OCI-LY1 (cell line): ENCODE results near the gene ERG.

ENCODE experiments used
- H2AFZ ChIP-seq: fragments of 200-600 bp; sonication (generic), shearing (Covaris generic); 2 replicates; pipeline ENCODE4 v1.6.0; 2014; ENCODE audit warnings: antibody characterized with exemption, mild to moderate bottlenecking, low read length
- H3F3A ChIP-seq: fragments of 200-600 bp; sonication (generic), shearing (Covaris generic); 2 replicates; pipeline ENCODE4 v1.6.0; 2014; ENCODE audit warnings: mild to moderate bottlenecking, antibody characterized with exemption, low read length, moderate library complexity; ENCODE audit not compliant: insufficient read depth
- H3K27ac ChIP-seq: fragments of 200-600 bp; sonication (generic); 2 replicates; pipeline ENCODE4 v1.5.1; 2014; ENCODE audit warnings: low read length, mixed run types, mild to moderate bottlenecking, low read depth; ENCODE audit not compliant: poor library complexity, severe bottlenecking
- H3K27me3 ChIP-seq: fragments of 200-600 bp; sonication (generic); 2 replicates; pipeline ENCODE4 v1.6.0; 2014; ENCODE audit warnings: antibody characterized with exemption, mild to moderate bottlenecking, low read length, moderate library complexity; ENCODE audit not compliant: insufficient read depth
- H3K36me3 ChIP-seq: fragments of 200-600 bp; sonication (generic); 2 replicates; pipeline ENCODE4 v1.6.1; 2014; ENCODE audit warnings: mild to moderate bottlenecking, antibody characterized with exemption, low read length, moderate library complexity, mixed read lengths; ENCODE audit not compliant: insufficient read depth
- H3K4me1 ChIP-seq: fragments of 200-600 bp; sonication (generic); 2 replicates; pipeline ENCODE4 v1.5.1; 2014; ENCODE audit warnings: mild to moderate bottlenecking, low read length, moderate library complexity; ENCODE audit not compliant: insufficient read depth, severe bottlenecking
- H3K4me2 ChIP-seq: fragments of 200-600 bp; sonication (generic), shearing (Covaris generic); 2 replicates; pipeline ENCODE4 v1.6.1; 2014; ENCODE audit warnings: low read length
- H3K4me3 ChIP-seq: fragments of 200-600 bp; sonication (generic); 2 replicates; pipeline ENCODE4 v1.5.1; 2014; ENCODE audit warnings: low read length, low read depth, mild to moderate bottlenecking, mixed read lengths; ENCODE audit not compliant: poor library complexity, severe bottlenecking
- H3K79me2 ChIP-seq: fragments of 200-600 bp; shearing (Covaris generic); 2 replicates; pipeline ENCODE4 v1.6.1; 2016; ENCODE audit warnings: mixed run types, low read length, mixed read lengths; ENCODE audit not compliant: insufficient read depth
- H3K9ac ChIP-seq: fragments of 200-600 bp; sonication (generic), shearing (Covaris generic); 2 replicates; pipeline ENCODE4 v1.6.1; 2014; ENCODE audit warnings: mild to moderate bottlenecking, low read length, mixed read lengths
- H3K9me2 ChIP-seq: fragments of 200-600 bp; sonication (generic), shearing (Covaris generic); 2 replicates; pipeline ENCODE4 v1.6.1; 2014; ENCODE audit warnings: low read depth, mild to moderate bottlenecking, low read length, mixed read lengths
- H3K9me3 ChIP-seq: fragments of 200-600 bp; shearing (Covaris generic); 2 replicates; pipeline ENCODE4 v1.6.1; 2014; ENCODE audit warnings: low read length, mixed read lengths
- H4K20me1 ChIP-seq: fragments of 200-600 bp; sonication (generic), shearing (Covaris generic); 2 replicates; pipeline ENCODE4 v1.6.0; 2016; ENCODE audit warnings: mild to moderate bottlenecking, low read length; ENCODE audit not compliant: insufficient read depth
- CTCF ChIP-seq: fragments of 200-600 bp; sonication (generic), shearing (Covaris generic); IDR thresholded peaks from 2 replicates; pipeline ENCODE4 v1.5.1; 2017; ENCODE audit warnings: mild to moderate bottlenecking, antibody characterized with exemption, low read length, moderate library complexity, mixed read lengths
- EZH2 ChIP-seq: fragments of 200-600 bp; sonication (generic), shearing (Covaris generic); IDR thresholded peaks from 2 replicates; pipeline ENCODE4 v1.8.0; 2017; ENCODE audit warnings: borderline replicate concordance, mixed run types, mild to moderate bottlenecking, antibody characterized with exemption, low read length, moderate library complexity, mixed read lengths

ERG gene

GRCh38 chr21:38388647-38389353 lies 109.5 kb downstream of the ERG start:
- H3K36me3 ChIP-seq, result no peaks in the 10 kb centered on the region

GRCh38 chr21:38388203-38388602 lies 110.1 kb downstream of the ERG start:
- H3F3A ChIP-seq, result no peaks in the 10 kb centered on the region
- H3K27ac ChIP-seq, result no peak overlapping the region
- no peak overlapping the region for H2AFZ ChIP-seq
- no peak overlapping the region for H3K4me2 ChIP-seq
- TF ChIP-seq CTCF, result no peak
- TF ChIP-seq EZH2, result no peak
- no peaks in the 10 kb centered on the region for H3K9me3 ChIP-seq
- no peak overlapping the region for H3K9ac ChIP-seq
- H3K36me3 ChIP-seq, result no peaks in the 10 kb centered on the region
- H3K79me2 ChIP-seq, result no peaks in the 10 kb centered on the region
- no peaks in the 10 kb centered on the region for H4K20me1 ChIP-seq
- no peak overlapping the region for H3K4me3 ChIP-seq
- no peaks in the 10 kb centered on the region for H3K4me1 ChIP-seq
- no peaks in the 10 kb centered on the region for H3K27me3 ChIP-seq
- no peaks in the 10 kb centered on the region for H3K9me2 ChIP-seq

More at GRCh38 chr21:38388647-38389353, 109.5 kb downstream of the ERG start:
- TF ChIP-seq EZH2 (no peak), CTCF (no peak)
- Histone ChIP-seq H4K20me1 (no peaks in the 10 kb centered on the region), H3K9me2 (no peaks in the 10 kb centered on the region), H3K4me2 (no peak overlapping the region), H3K4me1 (no peaks in the 10 kb centered on the region), H3K9me3 (no peaks in the 10 kb centered on the region), H3K79me2 (no peaks in the 10 kb centered on the region), H3K4me3 (no peak overlapping the region), H3K9ac (no peak overlapping the region), H3K27ac (no peak overlapping the region), H2AFZ (no peak overlapping the region), H3F3A (no peaks in the 10 kb centered on the region), H3K27me3 (no peaks in the 10 kb centered on the region)

- Histone ChIP-seq H3K9ac (no peak overlapping the region), H3K27ac (no peak overlapping the region), H3K79me2 (no peaks in the 10 kb centered on the region), H3K4me3 (no peak overlapping the region), H3K4me1 (no peaks in the 10 kb centered on the region), H3K36me3 (no peaks in the 10 kb centered on the region), H3K9me3 (no peaks in the 10 kb centered on the region), H3K4me2 (no peak overlapping the region), H3K27me3 (no peaks in the 10 kb centered on the region), H3K9me2 (no peaks in the 10 kb centered on the region), H3F3A (no peaks in the 10 kb centered on the region), H2AFZ (no peak overlapping the region), H4K20me1 (no peaks in the 10 kb centered on the region)
- TF ChIP-seq CTCF (no peak), EZH2 (no peak)
These were observed 111.3 kb downstream of the ERG start for GRCh38 chr21:38386967-38387366.
